GM12891 (cell line): ENCODE data around the gene WDR87.

Experiments used
- DNase-seq: peaks from one replicate; pipeline ENCODE4 v3.0.0; 2011; ENCODE audit warnings: low spot score; ENCODE audit not compliant: insufficient read length
- FAIRE-seq: peaks from 2 replicates; lab custom pipeline; 2011; peaks lifted over from hg19 to GRCh38; lab: Jason Lieb, UNC
- PAX5 ChIP-seq: IDR thresholded peaks from 2 replicates; pipeline ENCODE4 v1.6.1; 2011; ENCODE audit warnings: low read length, moderate library complexity, mild to moderate bottlenecking; ENCODE audit not compliant: insufficient read depth, severe bottlenecking
- POLR2A ChIP-seq: IDR thresholded peaks from 2 replicates; pipeline ENCODE4 v1.6.1; 2011; ENCODE audit warnings: low read depth, low read length, control low read depth
- POLR2AphosphoS5 ChIP-seq: IDR thresholded peaks from 2 replicates; pipeline ENCODE4 v1.6.1; 2011; ENCODE audit warnings: low read depth, low read length, control low read depth
- POU2F2 ChIP-seq: IDR thresholded peaks from 2 replicates; pipeline ENCODE4 v1.6.1; 2011; ENCODE audit warnings: low read depth, mild to moderate bottlenecking, control low read depth, low read length, moderate library complexity
- SPI1 ChIP-seq: IDR thresholded peaks from 2 replicates; pipeline ENCODE4 v1.6.1; 2011; ENCODE audit warnings: low read depth, low read length, control low read depth
- TAF1 ChIP-seq: IDR thresholded peaks from 2 replicates; pipeline ENCODE4 v1.6.1; 2011; ENCODE audit warnings: low read depth, low read length, control low read depth

Gene WDR87

GRCh38 chr19:37864501-37864900 lies 41.9 kb downstream of the WDR87 start:
- FAIRE-seq = no peak
- DNase-seq = no peak

GRCh38 chr19:37855098-37855497 lies 51.3 kb downstream of the WDR87 start:
- TF ChIP-seq SPI1 (no peak), POLR2A (no peak), POU2F2 (no peak)
- no peak for FAIRE-seq
- peak; percentile 37 for DNase-seq

More at GRCh38 chr19:37864501-37864900, 41.9 kb downstream of the WDR87 start:
- no peak for TF ChIP-seq POU2F2
- TF ChIP-seq TAF1 = no peak
- TF ChIP-seq PAX5 = no peak
- no peak for TF ChIP-seq POLR2A
- TF ChIP-seq SPI1 = no peak
- TF ChIP-seq POLR2AphosphoS5 = no peak

- DNase-seq (no peak), FAIRE-seq (no peak)
- TF ChIP-seq SPI1 (no peak), POLR2A (no peak), TAF1 (no peak), PAX5 (no peak), POLR2AphosphoS5 (no peak), POU2F2 (no peak)
Measured at GRCh38 chr19:37845932-37846331, 60.5 kb downstream of the WDR87 start.
